ENCODE results near the gene CCBE1.
"Not testable (repeated sequence)": the region's sequence is repeated elsewhere in the genome, so short reads cannot be mapped to it uniquely, and the experiment has no call there.

Gene CCBE1

DNA sequence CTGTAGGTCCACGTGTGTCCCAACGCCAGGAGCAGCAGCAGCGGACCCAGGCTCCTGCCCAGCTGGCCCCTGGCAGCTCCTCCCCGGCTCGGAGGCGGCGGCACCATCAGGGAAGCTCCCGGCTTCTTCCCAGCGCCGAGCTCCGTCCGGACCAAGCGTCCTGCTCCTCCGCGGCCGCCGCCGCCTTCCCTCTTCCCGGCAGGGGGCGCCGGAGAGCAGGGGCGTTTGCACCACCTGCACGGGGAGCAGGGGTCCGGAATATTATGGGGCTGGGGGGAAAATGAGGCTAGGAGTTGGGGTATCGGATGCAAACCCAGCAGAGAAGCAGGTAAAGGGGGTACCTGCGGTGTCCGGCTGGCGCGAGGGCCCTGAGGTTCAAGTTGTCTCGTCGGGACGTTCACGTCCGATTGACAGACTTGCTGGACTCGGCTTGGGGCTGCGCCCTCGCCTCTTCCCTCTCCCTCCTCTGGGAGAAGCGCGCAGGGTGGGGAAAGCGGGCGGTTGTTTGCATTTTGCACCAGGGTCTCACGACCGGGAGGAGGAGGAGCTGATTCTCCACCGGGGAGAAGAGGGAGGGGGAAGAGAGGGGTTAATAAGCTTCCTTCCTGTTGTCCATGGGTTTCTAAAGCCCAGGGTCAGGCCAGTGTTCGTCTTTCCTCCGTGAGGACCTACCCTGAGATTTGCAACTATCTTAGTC lies at the start of gene CCBE1:
Gene CCBE1, minus strand, starts transcription at position 188 of the 697 bp plus-strand sequence.
- peak; percentile 18 for DNase-seq

GRCh38 chr18:59744271-59744721 lies 47.1 kb upstream of the CCBE1 start:
- no peak for DNase-seq

- DNase-seq: no peak
These were observed 46.3 kb upstream of the CCBE1 start for GRCh38 chr18:59743566-59743965.

DNA sequence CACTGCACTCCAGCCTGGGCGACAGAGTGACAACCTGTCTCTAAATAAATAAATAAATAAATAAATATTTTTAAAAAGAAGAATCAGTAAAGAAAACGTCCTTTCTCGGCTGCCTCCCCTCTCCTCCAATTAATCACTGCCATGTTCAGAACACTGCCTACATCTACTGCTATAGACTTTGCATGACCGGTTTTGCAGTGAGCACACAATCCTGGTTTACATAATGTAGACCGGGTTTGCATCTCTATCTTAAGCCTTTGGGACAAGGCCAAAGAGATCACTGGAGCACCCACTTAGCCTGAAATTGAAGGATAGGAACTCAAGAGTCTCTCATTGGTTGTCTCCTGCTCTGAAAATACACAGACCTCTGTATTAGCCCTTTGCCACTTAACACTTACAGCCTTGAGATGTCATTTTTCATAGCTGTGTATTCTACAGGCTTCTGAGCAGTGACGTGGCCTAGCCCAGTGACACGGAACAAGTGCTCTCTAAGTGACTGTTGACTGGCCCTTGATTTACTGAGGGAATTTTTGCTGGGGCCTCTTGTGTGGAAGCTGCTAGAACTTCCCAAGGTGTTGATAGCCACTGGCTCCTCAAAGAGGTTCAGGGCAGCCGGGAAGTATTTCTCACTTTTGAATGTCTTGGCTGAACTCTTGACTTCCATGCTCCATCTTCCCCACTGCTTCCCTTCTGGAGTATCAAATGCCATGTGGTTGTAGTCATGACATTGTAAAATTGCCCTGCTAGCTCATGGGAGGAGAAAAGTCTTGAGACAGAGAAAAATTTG lies 45.3 kb upstream of the CCBE1 start:
- no peak for DNase-seq

DNA sequence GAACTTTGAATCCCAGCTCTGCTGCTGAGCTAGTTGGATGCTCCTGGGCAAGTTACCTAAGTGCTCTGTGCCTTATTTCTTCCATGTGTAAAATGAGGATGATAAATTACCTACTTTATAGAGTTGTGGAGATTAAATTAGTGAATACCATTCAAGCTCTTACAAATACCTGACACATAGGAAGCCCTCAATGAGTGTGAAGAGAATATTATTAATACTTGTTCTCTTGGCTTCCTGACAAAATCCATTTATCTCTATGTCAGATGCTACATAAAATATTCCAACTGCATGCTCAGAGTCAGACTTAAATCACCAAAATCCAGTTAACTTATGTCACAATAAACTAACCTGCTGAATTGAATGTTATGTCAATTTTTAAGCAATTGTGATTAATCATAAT lies 42.9 kb upstream of the CCBE1 start:
- no peak for DNase-seq

GRCh38 chr18:59737776-59738300 lies 40.6 kb upstream of the CCBE1 start:
- no peak for DNase-seq

DNA sequence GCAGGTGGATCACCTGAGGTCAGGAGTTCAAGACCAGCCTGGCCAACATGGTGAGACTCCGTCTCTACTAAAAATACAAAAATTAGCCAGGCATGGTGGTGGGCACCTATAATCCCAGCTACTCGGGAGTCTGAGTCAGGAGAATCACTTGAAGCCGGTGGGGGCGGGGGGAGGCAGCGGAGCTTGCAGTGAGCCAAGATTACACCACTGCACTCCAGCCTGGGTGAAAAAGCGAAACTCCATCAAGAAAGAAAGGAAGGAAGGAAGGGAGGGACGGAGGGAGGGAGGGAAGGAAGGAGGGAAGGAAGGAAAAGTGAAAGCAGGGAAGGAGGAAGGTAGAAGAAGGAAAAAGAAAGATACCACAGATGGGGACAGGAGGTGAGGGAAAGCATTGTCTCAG lies 40.1 kb upstream of the CCBE1 start:
- DNase-seq: not testable (repeated sequence)

DNA sequence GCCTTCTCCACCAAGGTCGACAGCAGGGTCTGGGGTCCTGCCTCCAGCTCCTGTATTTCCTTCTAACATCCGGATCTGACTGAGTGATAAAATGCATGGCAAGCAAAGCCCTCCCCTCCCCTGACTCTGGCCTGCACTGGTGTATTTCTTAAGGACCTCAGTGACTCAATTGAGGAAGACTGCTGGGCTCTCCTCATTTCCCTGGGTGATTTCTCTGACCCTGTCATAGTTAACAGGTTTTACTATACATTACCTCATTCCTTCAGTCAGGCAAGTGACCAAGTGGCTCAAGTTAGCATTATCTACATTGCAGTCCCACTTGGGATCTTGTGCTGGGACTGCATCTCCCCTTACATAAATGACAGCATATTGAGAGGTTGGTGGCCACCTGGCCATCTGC lies 38.8 kb upstream of the CCBE1 start:
- DNase-seq: no peak

DNA sequence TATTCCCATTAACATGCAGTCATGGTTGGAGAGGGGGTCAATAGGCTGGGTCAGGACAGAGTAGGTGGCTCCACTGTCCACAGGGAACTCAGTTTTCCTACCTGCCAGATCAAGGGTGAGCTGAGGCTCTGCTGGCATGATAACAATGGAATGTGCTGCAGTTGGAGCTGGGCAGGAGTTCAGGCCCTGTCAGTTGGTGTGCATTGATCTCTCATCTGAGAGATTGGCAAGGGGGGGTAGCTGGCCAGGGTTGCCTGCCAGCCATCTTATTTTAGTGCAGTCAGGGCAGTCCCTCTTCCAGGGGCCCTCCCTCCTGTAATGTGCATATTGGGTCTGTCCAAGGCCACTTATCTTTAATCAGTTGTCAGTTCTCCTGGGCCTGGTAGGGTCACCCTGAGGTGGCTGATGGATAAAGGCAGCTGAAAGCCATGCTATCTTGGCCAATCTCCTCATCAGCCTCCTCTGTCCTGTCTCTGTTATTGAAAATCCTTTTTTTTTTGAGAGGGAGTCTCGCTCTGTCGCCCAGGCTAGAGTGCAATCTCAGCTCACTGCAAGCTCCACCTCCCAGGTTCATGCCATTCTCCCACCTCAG lies 38.1 kb upstream of the CCBE1 start:
- DNase-seq: no peak

DNA sequence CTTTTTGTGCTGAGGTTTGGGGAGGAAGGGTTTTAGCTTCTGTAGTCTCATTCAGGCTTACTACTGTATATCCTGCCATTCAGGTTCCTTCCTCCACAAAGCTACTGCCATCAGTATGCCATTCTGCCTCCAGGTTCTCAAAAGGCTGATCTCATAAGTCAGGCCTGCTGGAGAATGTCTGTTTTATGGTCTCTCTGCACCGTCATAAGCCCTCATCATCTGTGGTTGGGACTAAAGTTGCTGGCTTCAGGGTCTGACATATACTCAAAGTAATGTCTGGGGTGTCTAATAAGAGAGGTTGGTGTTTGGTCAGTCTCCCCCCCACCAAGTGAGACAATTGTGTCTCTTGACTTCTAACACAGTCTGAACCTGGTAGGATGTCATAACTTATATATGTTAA lies 36.2 kb upstream of the CCBE1 start:
- DNase-seq: no peak

DNA sequence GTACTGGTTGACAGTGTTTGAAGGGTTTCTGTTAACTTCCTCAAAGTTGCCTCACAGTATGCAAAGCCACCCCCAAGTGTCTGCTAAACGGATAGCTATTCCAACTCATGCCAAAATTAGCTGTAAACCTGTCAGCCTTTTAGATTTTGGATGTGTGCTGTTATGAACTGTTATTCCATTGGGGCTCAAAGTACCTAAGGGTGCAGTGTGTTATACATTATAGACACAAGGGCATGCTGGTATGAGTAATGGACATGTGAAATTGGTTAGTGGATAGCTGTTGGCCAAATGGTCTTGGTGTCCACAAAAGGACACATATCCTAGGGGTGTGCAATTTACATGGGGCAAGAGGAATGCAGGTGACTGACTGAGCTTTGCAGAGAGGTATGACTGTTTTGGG lies 33.7 kb upstream of the CCBE1 start:
- DNase-seq: no peak

DNA sequence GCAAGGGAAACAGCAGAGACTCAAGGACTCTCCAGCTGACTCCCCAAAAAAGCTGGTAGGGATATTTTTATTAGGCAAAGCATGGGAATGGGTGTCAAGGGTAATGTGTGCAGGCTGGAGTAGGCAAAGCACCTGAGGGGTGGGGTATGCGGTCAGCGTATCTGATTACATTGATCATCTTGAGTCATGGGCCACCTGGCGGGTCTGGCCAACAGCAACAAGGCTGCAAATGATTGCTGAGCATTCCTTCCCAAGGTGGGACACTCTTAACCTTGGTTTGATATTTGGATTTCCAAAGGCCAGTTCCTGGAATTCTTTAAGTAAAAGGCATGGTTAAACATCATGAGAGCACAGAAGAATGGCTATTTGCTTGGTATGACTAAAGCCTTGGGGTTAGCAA lies 32.6 kb upstream of the CCBE1 start:
- DNase-seq: no peak

- no peak for DNase-seq
These were observed 31.6 kb upstream of the CCBE1 start for GRCh38 chr18:59728816-59729215.

DNA sequence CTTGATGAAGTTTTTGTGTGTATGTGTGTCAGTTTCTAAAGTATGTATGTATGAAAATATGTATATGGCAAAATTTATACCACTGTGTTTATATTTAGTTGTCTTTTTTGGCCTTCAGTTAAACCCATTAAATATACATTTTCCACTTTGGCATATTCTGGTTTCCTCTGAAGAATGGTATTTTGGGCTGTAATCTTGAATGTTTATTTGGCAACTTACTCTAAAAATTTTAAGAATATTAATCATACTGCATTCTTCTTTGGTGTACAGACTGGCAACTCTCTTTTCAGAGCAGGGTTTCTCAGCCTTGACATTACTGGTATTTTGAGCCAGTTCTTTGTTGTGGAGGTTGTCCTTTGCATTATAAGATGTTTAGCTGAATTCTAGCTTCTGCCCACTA lies 27.9 kb upstream of the CCBE1 start:
- no peak for DNase-seq

GRCh38 chr18:59724103-59724502 lies 26.9 kb upstream of the CCBE1 start:
- no peak for DNase-seq

DNA sequence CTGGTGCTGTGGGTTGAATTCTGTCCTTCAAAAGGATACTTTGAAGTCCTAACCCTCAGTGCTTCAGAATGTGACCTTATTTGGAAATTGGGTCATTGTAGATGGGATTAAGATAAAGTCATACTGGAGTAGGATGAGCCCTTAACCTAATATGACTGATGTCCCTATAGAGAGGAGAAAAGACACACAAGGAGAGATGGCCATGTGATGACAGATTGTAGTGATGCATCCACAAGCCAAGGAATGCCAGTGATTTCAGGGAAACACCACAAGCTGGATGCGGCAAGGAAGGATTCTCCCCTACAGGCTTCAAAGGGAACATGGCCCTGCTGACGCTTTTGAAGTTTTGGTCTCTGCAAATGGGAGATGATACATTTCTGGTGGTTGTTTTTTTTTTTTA lies 24.7 kb upstream of the CCBE1 start:
- DNase-seq: no peak

DNA sequence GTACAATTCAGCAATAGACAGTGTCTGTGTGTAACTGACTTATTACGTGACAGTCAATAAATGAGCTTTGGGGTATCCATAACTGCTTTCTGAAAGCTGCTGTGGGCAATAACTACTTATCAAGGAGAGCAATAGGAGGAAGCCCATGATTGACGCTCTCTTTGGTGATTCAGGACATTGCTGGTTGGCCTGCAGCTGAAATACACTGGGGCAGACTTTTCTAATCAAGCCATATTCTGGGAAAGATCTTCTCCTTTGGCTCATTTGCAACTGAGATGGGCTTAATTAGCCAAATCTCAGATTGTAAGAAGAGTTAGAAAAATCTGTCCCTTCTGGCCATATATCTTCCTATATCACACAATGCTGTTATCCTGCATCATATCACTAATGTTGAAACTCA lies 24.0 kb upstream of the CCBE1 start:
- no peak for DNase-seq

GRCh38 chr18:59719544-59720181 lies 22.4 kb upstream of the CCBE1 start:
- DNase-seq: no peak

DNA sequence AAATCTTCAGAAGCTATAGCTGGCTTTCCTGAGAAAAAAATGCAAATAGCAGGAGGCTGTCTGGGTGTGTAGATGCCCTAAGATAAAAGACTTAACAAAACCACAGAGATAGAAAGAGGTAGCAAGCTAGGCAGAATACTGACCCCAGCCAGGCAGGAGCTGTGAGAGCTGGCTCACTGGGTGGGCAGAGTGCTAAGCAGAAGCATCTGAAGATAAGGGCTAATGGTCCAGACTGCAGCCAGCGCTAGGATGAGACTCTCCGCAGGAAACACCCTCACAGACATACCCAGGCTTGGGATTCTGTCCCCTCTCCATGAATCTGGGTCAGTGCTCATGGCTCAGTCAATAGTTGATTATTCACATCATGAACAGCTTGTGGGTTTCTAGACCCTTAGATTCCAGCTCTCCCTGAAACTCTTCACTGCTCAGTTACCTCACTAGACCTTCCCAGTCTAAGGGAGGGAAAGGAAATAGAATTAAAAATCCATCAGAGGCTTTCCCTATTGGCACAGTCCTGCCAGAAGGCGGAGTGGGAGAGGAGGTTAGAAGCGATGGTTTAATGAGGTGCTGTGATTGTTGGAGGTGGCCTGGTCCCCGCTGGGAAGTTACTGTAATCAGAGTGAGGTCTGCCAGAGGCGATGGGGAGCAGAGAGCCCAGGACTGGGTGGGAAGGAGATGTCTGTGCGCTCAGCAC lies 21.4 kb upstream of the CCBE1 start:
- DNase-seq: no peak

GRCh38 chr18:59718108-59718463 lies 20.9 kb upstream of the CCBE1 start:
- no peak for DNase-seq

DNA sequence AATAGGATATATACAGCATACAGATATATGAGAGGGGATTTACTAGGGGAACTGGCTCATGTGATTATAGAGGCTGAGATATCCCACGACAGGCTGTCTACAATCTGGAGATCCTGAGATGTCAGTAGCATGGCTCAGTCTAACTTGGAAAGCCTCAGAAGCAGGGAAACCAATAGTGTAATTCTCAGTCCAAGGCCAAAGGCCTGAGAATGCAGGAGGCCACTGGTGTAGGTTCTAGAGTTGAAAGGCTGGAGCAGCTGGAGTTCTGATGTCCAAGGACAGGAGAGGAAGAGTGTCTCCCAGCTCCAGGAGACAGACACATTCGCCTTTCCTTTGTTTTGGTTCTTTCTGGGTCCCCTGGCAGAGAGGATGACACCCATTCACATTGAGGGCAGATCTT lies 20.1 kb upstream of the CCBE1 start:
- no peak for DNase-seq

- no peak for DNase-seq
These were observed 18.7 kb upstream of the CCBE1 start for GRCh38 chr18:59715966-59716369.

DNA sequence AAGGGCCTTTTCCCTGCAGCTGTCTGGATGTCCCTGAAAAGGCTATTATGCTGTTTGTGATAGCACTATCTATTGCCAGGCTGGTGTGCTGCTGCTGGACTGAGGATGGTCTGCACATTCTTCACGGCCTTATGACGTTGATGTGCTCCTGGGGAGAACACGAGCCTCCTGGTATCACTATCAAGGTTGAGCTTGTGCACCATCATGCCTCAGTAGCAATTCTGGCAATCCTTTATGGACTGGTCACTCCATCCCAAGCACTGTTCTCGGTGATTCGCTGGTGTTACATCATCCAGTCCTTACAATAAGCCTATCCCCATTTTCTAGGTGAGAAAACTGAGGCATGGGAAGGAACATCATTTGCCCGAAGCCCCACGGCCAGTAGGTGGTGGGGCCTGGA lies 18.2 kb upstream of the CCBE1 start:
- no peak for DNase-seq
